ENCODE results near the gene IRAK2.

DNA sequence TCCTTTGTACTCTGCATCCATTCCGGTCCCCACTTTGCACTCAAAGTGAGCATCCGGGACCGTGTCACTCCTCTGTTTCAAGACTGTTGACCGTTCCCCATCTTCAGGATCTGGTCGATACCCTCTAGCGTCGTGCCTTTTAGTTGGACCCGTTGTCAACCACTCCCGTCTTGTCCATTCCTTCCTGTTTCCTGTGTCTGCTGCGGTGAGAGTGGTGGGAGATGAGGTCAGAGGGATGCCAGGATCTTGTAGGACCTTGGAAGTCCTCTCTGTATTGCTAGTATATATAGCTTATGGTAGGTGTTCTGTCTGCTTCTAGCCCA lies 48.6 kb upstream of the IRAK2 start:
- no peak for TF ChIP-seq POLR2AphosphoS5 (IDR thresholded peaks at IDR 0.05; ENCODE audit: low read depth, low read length)
- no peak for TF ChIP-seq POLR2A (IDR thresholded peaks at IDR 0.05; ENCODE audit: low read depth, low read length)
- no peak for TF ChIP-seq TAF1 (IDR thresholded peaks at IDR 0.05; ENCODE audit: low read depth, low read length)
- TF ChIP-seq POU2F2 (IDR thresholded peaks at IDR 0.05; ENCODE audit: low read depth, low read length): no peak

Data from GM12891 (cell line).